HG03469 (cell line): ENCODE results near the gene METRN.
"Not testable (repeated sequence)": the region's sequence is repeated elsewhere in the genome, so short reads cannot be mapped to it uniquely, and the experiment has no call there.

Experiments used
- ATAC-seq: cut with Tn5 transposase; IDR thresholded peaks from one replicate; pipeline ENCODE4 v1.9.1; 2021; ENCODE audit warnings: mild to moderate bottlenecking, moderate library complexity, moderate number of reproducible peaks; ENCODE audit not compliant: unreplicated experiment

The METRN gene

DNA sequence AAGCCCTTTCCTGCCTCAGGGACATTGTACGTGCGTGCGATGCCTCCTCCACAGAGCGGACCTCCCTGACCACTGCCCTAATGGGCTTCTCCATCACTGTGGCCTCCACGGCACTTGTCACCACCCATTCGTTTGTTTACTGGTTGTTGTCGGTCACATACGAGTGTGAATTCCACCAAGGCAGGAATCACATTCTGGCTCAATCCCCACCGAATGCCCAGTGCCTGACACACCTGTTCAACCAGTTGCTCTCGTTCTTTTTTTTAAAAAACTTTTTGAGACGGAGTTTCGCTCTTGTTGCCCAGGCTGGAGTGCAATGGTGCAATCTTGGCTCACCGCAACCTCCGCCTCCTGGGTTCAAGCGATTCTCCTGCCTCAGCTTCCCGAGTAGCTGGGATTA, 23.7 kb upstream of the METRN start:
- ATAC-seq, result not testable (repeated sequence)

DNA sequence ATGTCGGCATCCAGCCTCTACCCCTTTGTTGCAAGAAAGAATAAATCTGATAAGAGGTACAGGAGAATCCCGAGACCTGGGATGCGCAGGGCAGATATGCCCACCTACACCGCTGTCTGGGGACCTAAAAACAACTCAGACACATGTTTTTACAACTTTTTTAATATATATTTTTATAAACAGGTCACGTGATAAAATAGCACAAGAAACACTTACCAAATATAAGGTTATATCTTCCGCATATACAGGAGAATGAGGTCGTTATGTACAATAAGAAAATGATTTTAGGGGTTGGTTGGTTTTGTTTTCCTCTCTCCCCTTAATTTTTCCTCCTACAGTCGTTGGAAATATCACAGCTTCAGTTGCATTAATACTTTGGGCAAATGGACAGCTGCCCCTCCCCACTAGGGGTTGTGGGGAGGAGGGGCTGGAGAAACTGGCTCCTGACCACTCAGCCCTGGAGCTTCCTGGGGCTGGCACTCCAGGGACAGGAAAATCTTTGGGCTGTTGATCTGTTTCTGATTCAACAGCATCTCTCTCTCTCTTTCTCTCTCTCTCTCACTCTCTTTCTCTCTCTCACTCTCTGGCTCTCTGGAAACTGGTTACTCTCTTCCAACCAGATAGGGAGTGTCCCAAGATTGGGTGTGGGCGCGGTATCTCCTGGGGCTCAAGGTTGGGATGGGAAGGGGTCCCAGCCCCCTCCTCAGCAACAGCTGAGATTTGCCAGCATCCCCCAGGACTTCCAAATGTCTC, 22.4 kb upstream of the METRN start:
- no peak for ATAC-seq

- no peak for ATAC-seq
Measured at GRCh38 chr16:693364-693763, 21.6 kb upstream of the METRN start.

DNA sequence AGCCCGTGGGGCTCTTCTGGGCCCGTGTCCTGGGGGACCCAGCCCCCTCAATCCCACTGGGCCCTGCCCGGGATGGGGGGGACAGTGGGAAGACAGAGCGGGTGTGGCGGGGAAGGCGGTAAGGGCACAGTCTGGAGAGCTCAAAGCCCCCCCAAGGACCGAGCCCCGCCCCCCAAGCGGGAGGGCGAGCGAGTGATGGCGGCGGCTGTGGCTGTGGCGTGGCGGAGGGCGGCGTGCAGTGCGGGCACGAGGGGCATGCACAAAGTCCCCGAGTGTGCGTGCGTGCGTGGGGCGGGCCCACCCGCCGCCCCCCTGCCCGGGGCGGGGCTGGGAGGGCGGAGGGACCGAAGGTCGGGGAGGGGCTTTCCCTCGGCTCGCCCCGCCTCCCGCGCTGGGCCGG, 21.2 kb upstream of the METRN start:
- no peak for ATAC-seq

- no peak for ATAC-seq
Measured at GRCh38 chr16:694187-694862, 20.6 kb upstream of the METRN start.

DNA sequence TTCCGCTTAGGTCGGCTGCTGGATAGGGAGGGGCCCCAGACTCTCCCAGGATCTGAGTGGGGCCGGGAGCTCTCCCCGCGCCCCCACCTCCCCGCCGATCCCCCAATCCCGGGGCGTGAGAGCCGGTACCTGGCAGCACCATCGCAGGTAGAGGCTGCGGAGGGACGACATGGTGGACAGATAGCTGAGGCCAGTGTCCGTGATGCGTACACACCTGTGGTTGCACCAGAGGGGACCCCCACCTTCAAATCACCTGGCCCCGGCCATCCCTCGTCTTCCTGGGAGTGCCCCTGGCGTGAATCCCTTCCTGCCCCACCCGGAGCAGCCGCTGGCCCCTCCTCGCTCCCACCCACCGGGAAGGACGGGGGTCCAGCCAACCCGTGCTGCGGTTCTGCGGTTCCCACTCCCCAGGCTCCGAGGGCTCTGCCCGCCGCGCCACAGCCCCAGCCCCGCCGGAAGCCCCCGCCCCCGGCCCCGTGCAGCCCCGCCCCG, 20.0 kb upstream of the METRN start:
- ATAC-seq, result no peak

DNA sequence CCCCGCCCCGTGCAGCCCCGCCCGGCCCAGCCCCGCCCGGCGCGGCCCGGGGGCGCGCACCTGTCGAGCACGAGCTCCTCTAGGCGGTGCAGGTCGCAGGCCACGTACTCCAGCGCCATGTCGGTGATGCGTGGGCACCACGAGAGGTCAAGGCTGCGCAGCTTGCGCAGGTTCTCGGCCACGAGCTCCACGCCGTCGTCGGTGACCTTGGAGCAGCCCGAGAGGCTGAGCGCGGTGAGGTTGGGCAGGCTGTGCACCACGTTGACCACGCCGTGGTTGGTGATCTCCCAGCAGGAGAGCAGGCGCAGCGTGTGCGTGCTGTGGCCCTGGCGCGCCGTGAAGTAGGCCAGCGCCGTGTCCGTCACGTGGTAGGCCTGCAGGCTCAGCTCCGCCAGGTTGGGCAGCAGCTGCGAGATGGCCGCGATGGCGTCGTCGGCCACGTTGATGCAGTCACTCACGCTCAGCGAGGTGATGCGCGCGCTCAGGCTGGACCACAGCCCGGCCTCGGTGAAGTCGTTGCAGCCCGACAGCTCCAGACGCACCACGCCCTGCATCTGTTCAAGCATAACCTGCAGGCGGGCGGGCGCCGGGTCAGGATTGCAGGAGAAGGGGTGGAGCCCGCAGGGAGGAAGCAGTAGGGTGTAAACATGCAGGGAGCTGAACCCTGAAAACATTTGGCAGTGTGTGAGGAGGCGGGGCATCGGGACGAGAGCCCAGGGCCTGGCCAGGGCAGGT, 19.4 kb upstream of the METRN start:
- no peak for ATAC-seq

GRCh38 chr16:698911-699671, 15.8 kb upstream of the METRN start:
- no peak for ATAC-seq

GRCh38 chr16:700684-701584, 14.0 kb upstream of the METRN start:
- no peak for ATAC-seq

GRCh38 chr16:702341-702740, 12.6 kb upstream of the METRN start:
- ATAC-seq, result no peak

- ATAC-seq, result no peak
Measured at GRCh38 chr16:703406-703805, 11.5 kb upstream of the METRN start.

- ATAC-seq, result no peak
Measured at GRCh38 chr16:704047-704446, 10.9 kb upstream of the METRN start.

- ATAC-seq, result no peak
Measured at GRCh38 chr16:704552-705380, 10.2 kb upstream of the METRN start.

DNA sequence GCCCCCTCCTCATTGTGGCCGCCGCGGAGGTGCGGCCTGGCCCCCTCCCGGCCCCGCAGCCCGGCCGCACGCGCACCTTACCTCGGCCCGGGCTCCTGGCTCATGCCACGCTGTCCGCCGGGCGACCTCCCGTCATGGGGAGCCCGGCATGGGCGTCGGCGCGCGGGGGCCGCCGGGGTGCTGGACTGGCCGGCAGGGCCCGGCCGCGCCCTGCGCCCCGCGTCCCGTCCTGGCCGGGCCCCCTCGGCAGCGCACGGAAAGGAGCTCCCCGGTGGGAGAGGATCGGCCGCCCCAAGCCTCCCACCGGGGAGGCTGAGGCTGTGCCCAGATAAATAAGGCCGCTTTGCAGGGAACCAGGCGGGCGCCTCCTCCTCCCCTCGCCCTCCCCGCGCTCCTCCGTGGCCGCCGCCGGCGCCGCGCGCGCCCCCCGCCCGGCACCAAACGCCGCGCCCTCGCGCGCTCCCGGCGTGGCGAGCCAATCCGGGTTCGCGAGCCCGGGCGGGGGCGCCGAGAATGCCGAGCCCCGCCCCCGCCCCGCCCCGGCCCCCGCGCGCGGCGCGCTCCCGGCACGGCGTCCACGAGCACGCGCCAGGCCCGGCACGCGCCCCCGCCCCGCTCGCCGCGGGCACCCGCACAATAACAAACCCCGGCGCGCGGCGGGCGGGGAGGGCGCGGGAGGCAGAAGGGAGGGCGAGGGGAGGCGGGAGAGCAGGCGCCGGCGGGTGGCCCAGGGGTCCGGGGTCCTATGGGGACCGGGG, 9.3 kb upstream of the METRN start, which contains the start of gene FBXL16:
Gene FBXL16, minus strand, starts transcription at position 371 of the 758 bp plus-strand sequence. CDS start 8,396 bp downstream, outside the sequence.
- no peak for ATAC-seq

- ATAC-seq, result no peak
Measured at GRCh38 chr16:706189-707061, 8.5 kb upstream of the METRN start.

- ATAC-seq, result no peak
Measured at GRCh38 chr16:707062-707538, 7.8 kb upstream of the METRN start.

- ATAC-seq, result no peak
Measured at GRCh38 chr16:708019-708418, 6.9 kb upstream of the METRN start.
